GM18951 (cell line): ENCODE data around the gene SORCS3.

Source experiments
- POLR2A ChIP-seq: IDR thresholded peaks from 4 replicates; pipeline ENCODE4 v1.6.1; 2011; ENCODE audit warnings: mild to moderate bottlenecking; ENCODE audit not compliant: insufficient read length, insufficient read depth; ENCODE audit errors: extremely low read depth
- in situ Hi-C: fragments of 300-500 bp; cut with MboI; formaldehyde crosslinking; loops from one replicate; pipeline ENCODE4 v1.12.0; 2022; ENCODE audit warnings: low sequenced_read_pairs, mixed read lengths, inconsistent platforms; ENCODE audit not compliant: unreplicated experiment

SORCS3 gene

DNA sequence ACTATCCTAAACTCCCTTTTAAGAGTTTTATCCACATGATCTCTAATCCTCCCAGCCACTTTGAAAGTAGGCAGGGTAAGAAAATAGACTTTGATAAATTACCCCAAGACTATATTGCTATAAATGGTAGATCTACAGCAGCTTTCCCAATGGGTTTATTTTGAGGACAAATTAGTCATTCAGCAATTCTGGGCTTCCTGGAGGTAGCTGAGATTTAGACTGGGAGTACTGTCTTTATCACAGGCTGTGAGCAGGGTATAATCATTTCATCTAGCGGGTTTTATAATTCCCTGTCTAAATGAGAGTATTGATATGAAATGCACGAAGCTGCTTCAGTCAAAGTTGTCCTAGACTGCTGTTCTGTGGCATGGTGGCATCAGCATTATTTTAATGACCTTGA, 279.4 kb downstream of the SORCS3 start:
- in situ Hi-C loops: no loop called here
- no peak for TF ChIP-seq POLR2A

DNA sequence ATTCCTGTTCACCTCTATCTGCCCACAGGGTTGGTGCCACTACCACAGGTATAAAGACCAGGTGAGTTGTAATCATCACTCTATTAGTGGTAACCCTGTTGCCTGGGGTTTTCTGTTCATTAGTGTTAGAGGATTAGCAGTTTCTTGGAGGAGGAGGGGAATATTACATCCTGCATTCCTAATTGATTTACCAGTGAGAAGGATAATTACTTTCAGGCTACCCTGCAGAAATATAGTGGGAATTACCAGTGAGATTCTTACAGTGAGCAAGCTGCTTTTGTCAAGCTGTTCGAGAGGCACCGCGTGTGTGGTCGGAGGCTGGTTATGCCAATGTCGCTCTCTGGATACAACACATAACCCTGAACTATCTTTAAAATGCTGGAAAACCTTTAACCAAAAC, 280.7 kb downstream of the SORCS3 start:
- in situ Hi-C loops: no loop called here
- TF ChIP-seq POLR2A: no peak

DNA sequence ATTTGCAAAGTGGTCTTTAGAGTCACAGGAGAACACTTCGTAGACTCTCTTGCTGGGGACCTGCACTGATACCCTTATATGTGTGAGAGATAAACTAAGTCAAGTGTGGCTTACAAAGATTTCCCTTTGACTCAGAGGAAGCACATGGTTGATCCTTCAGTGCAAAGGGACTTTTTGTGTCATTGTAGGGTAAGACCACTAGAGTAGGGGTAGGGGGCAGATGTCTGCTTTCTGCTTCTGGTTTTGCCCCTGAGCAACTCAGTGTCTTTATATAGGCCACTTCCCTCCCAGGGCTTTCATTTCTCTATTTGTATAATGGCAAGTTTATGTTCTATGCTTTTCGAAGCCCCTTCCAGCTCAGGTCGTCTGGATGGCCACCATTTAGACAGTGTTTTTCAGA, 281.7 kb downstream of the SORCS3 start:
- in situ Hi-C loops: no loop called here
- no peak for TF ChIP-seq POLR2A

DNA sequence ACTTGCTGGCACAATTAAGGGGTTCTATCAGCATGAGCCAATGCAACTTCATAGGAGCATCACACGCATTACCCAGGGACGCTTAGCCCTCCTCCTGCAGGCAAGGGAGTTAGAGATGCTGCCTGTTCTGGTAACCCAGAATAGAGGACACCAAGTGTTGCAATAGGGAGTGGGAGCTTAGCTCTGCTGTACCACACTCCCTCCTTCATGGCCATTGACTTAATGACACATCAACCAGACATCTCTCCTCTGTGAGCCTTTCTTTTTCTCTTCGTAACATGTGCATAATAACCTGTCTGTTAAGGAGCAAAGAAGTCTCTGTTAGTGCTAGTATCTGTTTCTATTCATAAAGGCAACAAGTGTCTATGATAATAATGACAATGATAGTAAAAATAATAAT, 282.4 kb downstream of the SORCS3 start:
- no peak for TF ChIP-seq POLR2A
- in situ Hi-C loops: no loop called here

DNA sequence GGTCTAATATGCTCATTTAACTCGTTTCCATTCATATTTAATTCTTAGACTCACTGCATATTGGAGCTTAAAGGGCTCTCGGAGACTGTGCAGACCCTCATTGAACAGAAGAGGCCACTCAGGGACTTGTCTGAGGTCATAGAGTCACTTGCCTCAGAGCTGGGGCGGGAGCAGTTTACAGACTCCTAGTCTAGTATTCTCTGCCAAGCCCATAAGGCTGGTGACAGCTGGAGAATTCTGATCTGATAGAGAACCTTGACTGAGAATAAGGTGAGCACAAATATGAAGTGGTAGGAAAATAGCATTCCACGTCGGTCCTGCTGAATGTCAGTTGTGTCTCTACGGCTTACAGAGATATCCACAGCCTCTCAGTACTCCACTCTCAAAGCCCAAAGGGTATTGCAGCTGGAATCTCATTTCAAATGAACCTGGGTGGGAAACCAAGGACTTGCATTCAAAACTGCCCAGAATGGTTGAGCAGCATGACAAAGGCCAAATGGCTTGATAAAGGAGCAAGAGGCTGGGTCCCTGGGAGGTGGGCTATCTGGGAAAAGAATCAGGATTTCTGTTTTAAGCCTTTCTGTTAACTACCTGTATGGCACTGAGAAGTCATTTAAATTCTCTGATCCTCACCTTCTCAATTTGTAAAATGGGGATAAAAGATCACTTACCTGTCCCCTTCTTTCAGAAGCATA, 283.2 kb downstream of the SORCS3 start:
- in situ Hi-C loops: no loop called here

DNA sequence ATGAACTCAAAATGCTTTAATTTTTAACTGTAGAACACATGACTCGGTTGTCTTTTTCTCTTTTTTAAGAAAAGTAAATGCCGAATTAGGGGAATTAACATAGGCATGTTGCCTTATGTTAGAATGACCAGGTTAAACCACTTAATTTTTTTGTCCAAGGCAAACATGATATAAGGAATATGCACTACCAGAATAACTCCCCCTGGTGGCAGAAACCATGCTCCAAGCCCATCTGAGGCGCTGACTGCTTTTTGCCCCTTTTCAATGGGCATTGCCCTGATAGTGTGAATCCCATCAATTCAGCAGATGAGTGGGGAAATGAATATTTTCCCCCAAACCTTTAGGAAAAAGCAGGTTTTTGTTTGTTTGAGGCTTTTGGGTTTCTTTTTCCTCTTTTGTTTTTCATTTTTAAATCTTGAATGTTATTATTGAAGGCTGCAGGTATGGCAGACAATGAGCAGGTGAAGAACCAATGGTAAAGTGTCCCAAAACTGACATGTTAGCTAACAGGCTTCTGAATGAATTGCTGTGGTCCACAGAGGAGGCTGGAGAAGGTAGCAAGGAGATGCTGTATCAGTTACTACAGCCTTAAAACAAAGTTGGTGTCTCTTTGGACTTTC, 284.3 kb downstream of the SORCS3 start:
- in situ Hi-C loops: no loop called here
- no peak for TF ChIP-seq POLR2A

More for the DNA sequence above, 283.2 kb downstream of the SORCS3 start:
- no peak for TF ChIP-seq POLR2A

DNA sequence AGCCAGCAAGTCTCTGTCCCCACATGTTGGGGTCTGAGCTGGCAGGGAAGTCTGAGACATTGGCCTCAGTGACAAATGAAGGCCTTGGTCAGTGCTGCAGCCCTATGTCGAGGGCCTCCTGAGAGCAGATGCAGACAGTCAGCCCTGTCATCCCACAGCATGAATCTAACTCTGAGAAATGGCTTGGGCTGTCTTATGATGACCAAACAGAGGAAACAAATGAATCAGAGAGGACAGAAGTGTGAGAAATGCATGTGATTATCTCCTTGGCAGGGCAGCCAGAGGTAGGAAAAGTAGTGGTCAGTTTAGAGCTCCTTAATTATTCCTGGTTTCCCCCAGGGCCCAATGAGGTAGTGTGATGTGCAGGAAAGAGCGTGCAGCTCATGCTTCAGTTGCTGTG, 287.6 kb downstream of the SORCS3 start:
- no peak for TF ChIP-seq POLR2A
- in situ Hi-C loops: no loop called here

DNA sequence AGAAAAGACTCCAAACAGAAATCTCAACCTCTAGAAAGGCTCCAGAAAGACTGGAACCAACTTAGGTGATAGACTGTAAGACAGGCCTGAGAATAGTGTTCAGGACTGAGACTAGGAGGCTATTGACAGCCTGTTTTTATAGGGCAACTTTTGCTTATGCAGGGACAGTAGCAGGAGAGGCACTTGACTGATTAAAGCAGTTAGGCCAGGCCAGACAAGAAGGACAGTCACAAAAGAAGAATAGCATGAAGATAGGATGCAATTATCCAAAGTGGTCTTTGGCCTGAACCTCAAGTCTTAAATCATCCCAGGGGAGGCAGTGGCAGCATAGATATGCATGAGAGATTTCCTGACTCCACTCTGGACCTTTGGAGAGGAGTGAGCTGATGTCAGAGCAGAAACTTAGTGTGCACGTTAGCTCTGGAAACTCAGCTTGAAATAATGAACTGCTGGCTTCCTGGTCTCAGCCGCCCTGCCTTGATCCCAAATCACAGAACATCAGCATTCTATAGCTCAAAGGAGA, 290.6 kb downstream of the SORCS3 start:
- TF ChIP-seq POLR2A: no peak
- in situ Hi-C loops: no loop called here

DNA sequence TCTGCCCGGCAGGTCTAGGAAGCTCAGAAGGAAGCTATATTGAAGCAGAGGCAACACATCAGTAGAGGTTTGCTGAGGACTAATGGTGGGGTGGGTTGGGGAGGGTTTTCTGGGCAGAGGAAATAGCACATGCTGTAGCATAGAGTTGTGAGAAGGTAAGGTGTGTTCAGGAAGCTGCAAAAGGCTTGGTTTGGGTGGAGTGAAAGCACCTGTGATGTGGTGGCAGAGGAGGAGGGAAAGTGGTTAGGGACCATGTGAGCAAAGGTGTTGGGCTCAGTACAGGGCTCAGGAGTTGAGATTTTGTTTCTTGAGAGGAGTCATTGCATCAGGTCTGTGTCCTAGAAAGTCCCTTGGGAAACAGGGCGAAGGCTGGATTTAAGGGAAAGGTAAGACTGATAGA, 294.6 kb downstream of the SORCS3 start:
- no peak for TF ChIP-seq POLR2A
- in situ Hi-C loops: no loop called here

DNA sequence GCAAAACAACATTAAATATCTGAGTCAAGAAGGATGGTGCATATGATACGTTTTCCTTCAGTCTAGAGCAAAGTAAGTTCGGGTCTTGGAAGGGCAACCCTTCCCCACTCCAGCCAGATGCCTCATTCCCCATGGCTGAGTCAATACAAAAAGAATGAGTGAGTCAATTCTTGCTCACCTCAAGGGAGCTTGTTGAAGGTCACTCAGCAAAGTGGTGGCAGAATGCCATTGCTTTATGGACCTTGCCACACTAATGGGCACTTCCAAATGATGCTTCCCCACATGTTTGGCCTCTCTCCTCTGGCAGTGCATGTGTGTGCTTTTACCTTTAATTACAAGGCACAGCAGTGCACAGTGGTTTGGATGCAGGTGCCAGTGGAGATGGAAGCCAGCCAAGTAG, 296.5 kb downstream of the SORCS3 start:
- no peak for TF ChIP-seq POLR2A
- in situ Hi-C loops: no loop called here

DNA sequence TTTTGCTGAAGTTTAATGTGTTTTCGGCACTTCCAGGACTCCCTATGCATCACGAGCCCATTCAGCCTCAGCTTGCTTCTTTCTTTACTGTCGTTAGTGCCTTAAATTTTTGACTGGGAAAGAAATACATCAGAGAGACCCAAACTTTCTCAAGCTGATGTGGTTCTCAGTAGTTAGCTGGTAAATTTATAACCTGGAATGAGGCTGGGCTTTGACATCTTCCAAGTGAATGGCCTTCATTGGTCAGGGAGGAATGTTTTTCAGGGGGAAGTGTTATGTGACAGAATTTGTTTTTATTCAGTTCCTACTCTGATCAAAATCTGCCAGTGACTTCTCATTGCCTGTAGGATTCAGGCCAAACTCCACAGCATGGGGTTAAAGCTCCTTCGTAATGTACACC, 296.9 kb downstream of the SORCS3 start:
- TF ChIP-seq POLR2A: no peak
- in situ Hi-C loops: no loop called here

DNA sequence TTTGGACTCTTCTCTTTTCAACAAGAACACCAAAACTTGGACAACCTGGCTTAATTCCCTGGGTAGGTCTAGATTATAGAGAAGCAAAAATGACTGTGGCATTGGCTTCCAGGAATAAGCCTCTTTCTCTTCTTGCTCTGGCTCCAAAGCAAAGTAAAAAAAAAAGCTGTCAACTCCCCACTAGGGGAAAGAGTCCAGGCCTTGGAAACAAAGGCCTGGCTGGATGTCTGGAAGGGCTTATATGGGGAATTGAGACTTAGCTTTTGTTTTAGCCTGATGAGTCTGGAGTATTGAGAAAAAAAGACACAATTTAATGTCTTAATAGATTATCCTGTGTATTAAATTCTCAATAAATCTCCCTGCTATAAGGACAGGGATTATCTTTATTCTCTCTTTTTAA, 300.6 kb downstream of the SORCS3 start:
- TF ChIP-seq POLR2A: no peak
- in situ Hi-C loops: no loop called here

DNA sequence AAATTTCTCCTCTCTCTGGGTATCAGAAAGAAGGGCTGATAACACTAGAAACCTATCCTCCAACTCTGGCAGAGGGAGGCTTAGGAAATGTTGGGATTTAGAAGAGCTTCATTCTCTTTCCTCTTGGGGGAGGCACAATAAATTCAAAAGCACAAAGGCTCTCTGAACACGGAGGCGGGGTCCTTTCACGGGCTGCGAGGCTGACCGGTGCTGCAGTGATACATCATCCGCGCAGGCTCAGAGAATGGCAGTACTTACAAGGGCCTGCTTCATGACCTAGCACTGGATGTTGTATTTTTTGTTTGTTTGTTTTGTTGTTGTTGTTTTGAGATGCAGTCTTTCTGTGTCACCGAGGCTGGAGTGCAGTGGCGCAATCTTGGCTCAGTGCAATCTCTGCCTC, 306.2 kb downstream of the SORCS3 start:
- in situ Hi-C loops: no loop called here
- TF ChIP-seq POLR2A: no peak

DNA sequence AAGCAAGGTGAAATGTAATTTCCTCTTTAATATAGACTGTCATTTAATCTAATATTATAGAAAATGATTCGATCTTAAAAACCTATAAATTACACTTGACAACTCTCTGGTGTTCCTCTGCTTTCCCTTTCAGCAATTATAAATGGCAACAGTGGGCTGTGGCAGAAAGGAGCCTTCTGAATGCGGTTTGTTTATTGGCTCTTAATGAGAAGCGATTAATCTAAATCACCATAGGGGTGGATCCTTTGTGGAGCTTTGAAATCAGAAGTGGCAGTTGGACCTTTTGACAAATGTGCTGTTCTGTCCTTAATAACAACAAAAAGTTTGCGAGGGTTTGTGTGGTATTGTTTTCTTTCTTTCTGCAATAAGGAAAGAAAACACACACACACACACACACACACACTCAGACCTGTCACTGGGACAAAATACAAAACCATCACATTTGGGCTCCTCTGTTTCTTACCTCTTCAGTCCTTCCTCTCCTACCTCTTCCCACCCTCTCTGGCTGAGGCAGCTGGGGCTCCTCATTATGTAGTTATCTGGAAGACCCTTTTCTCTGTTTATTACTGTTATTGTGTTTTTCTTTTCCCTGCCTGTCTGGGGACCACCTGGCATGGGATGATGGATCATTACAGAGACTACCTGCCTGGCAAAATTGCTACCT, 316.2 kb downstream of the SORCS3 start:
- in situ Hi-C loops: no loop called here
- TF ChIP-seq POLR2A: no peak

DNA sequence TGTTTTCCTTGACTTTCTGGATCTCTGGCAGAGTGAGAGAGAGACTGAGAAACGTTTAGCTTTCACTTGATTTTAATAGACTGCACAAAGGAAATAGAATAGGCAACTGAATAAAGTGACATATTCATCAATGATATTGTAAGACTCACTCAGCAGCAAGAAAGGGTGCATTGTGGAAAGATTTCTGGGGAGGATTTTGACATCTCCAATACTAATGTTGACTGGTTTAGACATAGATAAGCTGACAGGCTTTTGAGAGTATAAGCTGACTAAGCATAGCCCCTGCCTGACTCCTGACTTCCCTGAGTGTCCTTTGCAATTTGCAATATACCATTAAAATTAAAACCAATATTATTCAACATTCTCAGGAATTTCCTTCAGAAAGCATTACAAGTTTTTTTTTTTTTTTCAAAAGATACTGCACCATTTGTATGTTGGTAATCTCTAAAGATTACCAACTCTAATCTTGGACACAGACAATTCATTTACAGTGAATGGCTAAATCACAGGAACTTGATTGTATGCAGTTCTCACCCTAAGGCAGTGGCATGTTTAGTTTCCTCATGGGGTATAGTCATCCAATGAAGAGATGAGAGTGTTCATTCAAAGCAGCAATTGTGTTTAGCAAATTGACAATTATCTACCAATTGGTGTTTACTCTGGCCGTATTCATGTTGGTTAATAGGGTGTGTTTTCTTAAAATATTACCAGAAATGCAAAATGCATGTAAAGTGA, 325.6 kb downstream of the SORCS3 start:
- in situ Hi-C loops: no loop called here
- no peak for TF ChIP-seq POLR2A
